HG03064 (cell line): ENCODE measurements around the gene PIEZO1.

ENCODE experiments used
- ATAC-seq: cut with Tn5 transposase; IDR thresholded peaks from one replicate; pipeline ENCODE4 v1.9.1; 2021; ENCODE audit warnings: low read depth; ENCODE audit not compliant: unreplicated experiment

The PIEZO1 gene

GRCh38 chr16:88769617-88770460 lies 15.2 kb downstream of the PIEZO1 start:
- no peak for ATAC-seq

GRCh38 chr16:88768071-88768783 lies 16.8 kb downstream of the PIEZO1 start:
- ATAC-seq: no peak

- ATAC-seq: no peak
Observed at GRCh38 chr16:88767546-88768070, 17.4 kb downstream of the PIEZO1 start.

GRCh38 chr16:88766975-88767374 lies 18.0 kb downstream of the PIEZO1 start:
- no peak for ATAC-seq

GRCh38 chr16:88764913-88765349 lies 20.1 kb downstream of the PIEZO1 start:
- ATAC-seq: no peak

- ATAC-seq: no peak
Observed at GRCh38 chr16:88764080-88764479, 20.9 kb downstream of the PIEZO1 start.

- no peak for ATAC-seq
Observed at GRCh38 chr16:88763502-88764053, 21.4 kb downstream of the PIEZO1 start.

- ATAC-seq: no peak
Observed at GRCh38 chr16:88762941-88763340, 22.1 kb downstream of the PIEZO1 start.

- no peak for ATAC-seq
Observed at GRCh38 chr16:88762258-88762870, 22.7 kb downstream of the PIEZO1 start.

GRCh38 chr16:88761830-88762229 lies 23.2 kb downstream of the PIEZO1 start:
- no peak for ATAC-seq

GRCh38 chr16:88761143-88761534 lies 23.9 kb downstream of the PIEZO1 start:
- no peak for ATAC-seq

GRCh38 chr16:88760424-88761142 lies 24.4 kb downstream of the PIEZO1 start:
- ATAC-seq: no peak

- ATAC-seq: no peak
Observed at GRCh38 chr16:88759976-88760350, 25.1 kb downstream of the PIEZO1 start.

- no peak for ATAC-seq
Observed at GRCh38 chr16:88759245-88759975, 25.6 kb downstream of the PIEZO1 start.

GRCh38 chr16:88758944-88759244 lies 26.1 kb downstream of the PIEZO1 start:
- ATAC-seq: no peak

- no peak for ATAC-seq
Observed at GRCh38 chr16:88758227-88758943, 26.6 kb downstream of the PIEZO1 start.

- ATAC-seq: no peak
Observed at GRCh38 chr16:88755745-88756443, 29.1 kb downstream of the PIEZO1 start.

GRCh38 chr16:88754912-88755744 lies 29.9 kb downstream of the PIEZO1 start:
- ATAC-seq: no peak
